HG03103 (cell line): ENCODE results near the gene ELFN1.

Experiments
- ATAC-seq: cut with Tn5 transposase; IDR thresholded peaks from one replicate; pipeline ENCODE4 v1.9.1; 2021; ENCODE audit warnings: low read depth; ENCODE audit not compliant: unreplicated experiment

Gene ELFN1

GRCh38 chr7:1692515-1693418 lies 22.7 kb downstream of the ELFN1 start:
- ATAC-seq = no peak

- no peak for ATAC-seq
Observed at GRCh38 chr7:1693419-1693990, 23.4 kb downstream of the ELFN1 start.

- ATAC-seq = no peak
Observed at GRCh38 chr7:1693991-1694524, 24.0 kb downstream of the ELFN1 start.

- ATAC-seq = no peak
Observed at GRCh38 chr7:1694611-1695511, 24.8 kb downstream of the ELFN1 start.

GRCh38 chr7:1695800-1696454 lies 25.9 kb downstream of the ELFN1 start:
- no peak for ATAC-seq

GRCh38 chr7:1696671-1697498 lies 26.8 kb downstream of the ELFN1 start:
- ATAC-seq = no peak

GRCh38 chr7:1697499-1698125 lies 27.5 kb downstream of the ELFN1 start:
- no peak for ATAC-seq

- no peak for ATAC-seq
Observed at GRCh38 chr7:1698201-1698600, 28.1 kb downstream of the ELFN1 start.

- ATAC-seq = no peak
Observed at GRCh38 chr7:1698951-1699350, 28.9 kb downstream of the ELFN1 start.

GRCh38 chr7:1700086-1700485 lies 30.0 kb downstream of the ELFN1 start:
- ATAC-seq = no peak

- ATAC-seq = no peak
Observed at GRCh38 chr7:1700536-1701333, 30.7 kb downstream of the ELFN1 start.

GRCh38 chr7:1702652-1703051 lies 32.6 kb downstream of the ELFN1 start:
- no peak for ATAC-seq

GRCh38 chr7:1703441-1703840 lies 33.4 kb downstream of the ELFN1 start:
- no peak for ATAC-seq

GRCh38 chr7:1703871-1704810 lies 34.1 kb downstream of the ELFN1 start:
- ATAC-seq = no peak

- ATAC-seq = no peak
Observed at GRCh38 chr7:1704811-1705738, 35.0 kb downstream of the ELFN1 start.

GRCh38 chr7:1705856-1706255 lies 35.8 kb downstream of the ELFN1 start:
- ATAC-seq = no peak
